ENCODE measurements around the gene FICD.

The FICD gene

GRCh38 chr12:108561852-108562347, 46.8 kb downstream of the FICD start:
- Histone ChIP-seq H3K27me3 (ENCODE audit: control insufficient read depth, insufficient read depth, low read length) (no peaks in the 10 kb centered on the region), H3K9ac (ENCODE audit: low read depth, low read length) (peak overlapping the region; percentile 88), H3K9me3 (ENCODE audit: control insufficient read depth, insufficient read depth, low read length) (no peaks in the 10 kb centered on the region), H3K4me3 (ENCODE audit: low read depth, low read length) (peak overlapping the region; percentile 99), H3K27ac (ENCODE audit: low read depth, low read length) (peak overlapping the region; percentile 94), H3K4me1 (ENCODE audit: control insufficient read depth, insufficient read depth, low read length) (peaks cover 8% of the 10 kb centered on the region), H3K36me3 (ENCODE audit: control insufficient read depth, insufficient read depth, low read length) (peaks cover 46% of the 10 kb centered on the region)

- Histone ChIP-seq H3K9me3 (ENCODE audit: control insufficient read depth, insufficient read depth, low read length) (no peaks in the 10 kb centered on the region), H3K9ac (ENCODE audit: low read depth, low read length) (peak within 1 kb of the TSS; percentile 88), H3K4me3 (ENCODE audit: low read depth, low read length) (peak within 1 kb of the TSS; percentile 99), H3K4me1 (ENCODE audit: control insufficient read depth, insufficient read depth, low read length) (peaks cover 8% of the 10 kb centered on the region), H3K27me3 (ENCODE audit: control insufficient read depth, insufficient read depth, low read length) (no peaks in the 10 kb centered on the region), H3K36me3 (ENCODE audit: control insufficient read depth, insufficient read depth, low read length) (peaks cover 50% of the 10 kb centered on the region), H3K27ac (ENCODE audit: low read depth, low read length) (peak within 1 kb of the TSS; percentile 94)
These were observed 47.5 kb downstream of the FICD start, which contains the start of gene ISCU for GRCh38 chr12:108562348-108563135. TSS of gene ISCU (plus strand) at chr12:108562596. CDS start at chr12:108562623, 27 bp downstream.

- Histone ChIP-seq H3K27ac (ENCODE audit: low read depth, low read length) (peak overlapping the region; percentile 76), H3K4me3 (ENCODE audit: low read depth, low read length) (peak overlapping the region; percentile 99), H3K4me1 (ENCODE audit: control insufficient read depth, insufficient read depth, low read length) (peaks cover 8% of the 10 kb centered on the region), H3K36me3 (ENCODE audit: control insufficient read depth, insufficient read depth, low read length) (peaks cover 51% of the 10 kb centered on the region), H3K9me3 (ENCODE audit: control insufficient read depth, insufficient read depth, low read length) (no peaks in the 10 kb centered on the region), H3K27me3 (ENCODE audit: control insufficient read depth, insufficient read depth, low read length) (no peaks in the 10 kb centered on the region), H3K9ac (ENCODE audit: low read depth, low read length) (peak overlapping the region; percentile 85)
These were observed 48.2 kb downstream of the FICD start for GRCh38 chr12:108563136-108563803.

- Histone ChIP-seq H3K9ac (ENCODE audit: low read depth, low read length) (no peak overlapping the region), H3K9me3 (ENCODE audit: control insufficient read depth, insufficient read depth, low read length) (no peaks in the 10 kb centered on the region), H3K27me3 (ENCODE audit: control insufficient read depth, insufficient read depth, low read length) (no peaks in the 10 kb centered on the region), H3K27ac (ENCODE audit: low read depth, low read length) (no peak overlapping the region), H3K4me3 (ENCODE audit: low read depth, low read length) (peak overlapping the region; percentile 99), H3K36me3 (ENCODE audit: control insufficient read depth, insufficient read depth, low read length) (peaks cover 54% of the 10 kb centered on the region), H3K4me1 (ENCODE audit: control insufficient read depth, insufficient read depth, low read length) (peaks cover 8% of the 10 kb centered on the region)
These were observed 48.7 kb downstream of the FICD start for GRCh38 chr12:108563804-108564151.

- H3K27ac ChIP-seq (ENCODE audit: low read depth, low read length) = no peak overlapping the region
- no peak overlapping the region for H3K4me3 ChIP-seq (ENCODE audit: low read depth, low read length)
- no peaks in the 10 kb centered on the region for H3K9me3 ChIP-seq (ENCODE audit: control insufficient read depth, insufficient read depth, low read length)
- no peak overlapping the region for H3K9ac ChIP-seq (ENCODE audit: low read depth, low read length)
- peaks cover 59% of the 10 kb centered on the region for H3K36me3 ChIP-seq (ENCODE audit: control insufficient read depth, insufficient read depth, low read length)
- peaks cover 3% of the 10 kb centered on the region; the same call in 1 of the 2 replicates for H3K4me1 ChIP-seq (ENCODE audit: control insufficient read depth, insufficient read depth, low read length)
- no peaks in the 10 kb centered on the region for H3K27me3 ChIP-seq (ENCODE audit: control insufficient read depth, insufficient read depth, low read length)
These were observed 49.6 kb downstream of the FICD start for GRCh38 chr12:108564724-108565123.

GRCh38 chr12:108565146-108565545, 50.1 kb downstream of the FICD start:
- Histone ChIP-seq H3K27me3 (ENCODE audit: control insufficient read depth, insufficient read depth, low read length) (no peaks in the 10 kb centered on the region), H3K27ac (ENCODE audit: low read depth, low read length) (no peak overlapping the region), H3K4me1 (ENCODE audit: control insufficient read depth, insufficient read depth, low read length) (no peaks in the 10 kb centered on the region), H3K4me3 (ENCODE audit: low read depth, low read length) (no peak overlapping the region), H3K9me3 (ENCODE audit: control insufficient read depth, insufficient read depth, low read length) (no peaks in the 10 kb centered on the region), H3K36me3 (ENCODE audit: control insufficient read depth, insufficient read depth, low read length) (peaks cover 60% of the 10 kb centered on the region), H3K9ac (ENCODE audit: low read depth, low read length) (no peak overlapping the region)

- peaks cover 60% of the 10 kb centered on the region for H3K36me3 ChIP-seq (ENCODE audit: control insufficient read depth, insufficient read depth, low read length)
These were observed 50.9 kb downstream of the FICD start for GRCh38 chr12:108565976-108566375.

GRCh38 chr12:108566452-108566851, 51.4 kb downstream of the FICD start:
- H3K36me3 ChIP-seq (ENCODE audit: control insufficient read depth, insufficient read depth, low read length) = peaks cover 60% of the 10 kb centered on the region
- no peak overlapping the region for H3K4me3 ChIP-seq (ENCODE audit: low read depth, low read length)
- no peak overlapping the region for H3K27ac ChIP-seq (ENCODE audit: low read depth, low read length)
- no peaks in the 10 kb centered on the region for H3K4me1 ChIP-seq (ENCODE audit: control insufficient read depth, insufficient read depth, low read length)
- no peak overlapping the region for H3K9ac ChIP-seq (ENCODE audit: low read depth, low read length)
- H3K9me3 ChIP-seq (ENCODE audit: control insufficient read depth, insufficient read depth, low read length) = no peaks in the 10 kb centered on the region
- H3K27me3 ChIP-seq (ENCODE audit: control insufficient read depth, insufficient read depth, low read length) = no peaks in the 10 kb centered on the region

More at GRCh38 chr12:108565976-108566375, 50.9 kb downstream of the FICD start:
- no peaks in the 10 kb centered on the region for H3K9me3 ChIP-seq (ENCODE audit: control insufficient read depth, insufficient read depth, low read length)
- H3K27ac ChIP-seq (ENCODE audit: low read depth, low read length) = no peak overlapping the region
- H3K4me3 ChIP-seq (ENCODE audit: low read depth, low read length) = no peak overlapping the region
- no peak overlapping the region for H3K9ac ChIP-seq (ENCODE audit: low read depth, low read length)
- H3K4me1 ChIP-seq (ENCODE audit: control insufficient read depth, insufficient read depth, low read length) = no peaks in the 10 kb centered on the region
- H3K27me3 ChIP-seq (ENCODE audit: control insufficient read depth, insufficient read depth, low read length) = no peaks in the 10 kb centered on the region

GRCh38 chr12:108567406-108568337, 52.6 kb downstream of the FICD start:
- Histone ChIP-seq H3K4me3 (ENCODE audit: low read depth, low read length) (no peak overlapping the region), H3K9me3 (ENCODE audit: control insufficient read depth, insufficient read depth, low read length) (no peaks in the 10 kb centered on the region), H3K36me3 (ENCODE audit: control insufficient read depth, insufficient read depth, low read length) (peaks cover 60% of the 10 kb centered on the region), H3K9ac (ENCODE audit: low read depth, low read length) (no peak overlapping the region), H3K4me1 (ENCODE audit: control insufficient read depth, insufficient read depth, low read length) (no peaks in the 10 kb centered on the region), H3K27me3 (ENCODE audit: control insufficient read depth, insufficient read depth, low read length) (no peaks in the 10 kb centered on the region), H3K27ac (ENCODE audit: low read depth, low read length) (no peak overlapping the region)

- Histone ChIP-seq H3K9me3 (ENCODE audit: control insufficient read depth, insufficient read depth, low read length) (no peaks in the 10 kb centered on the region), H3K9ac (ENCODE audit: low read depth, low read length) (no peak overlapping the region), H3K27ac (ENCODE audit: low read depth, low read length) (no peak overlapping the region), H3K27me3 (ENCODE audit: control insufficient read depth, insufficient read depth, low read length) (no peaks in the 10 kb centered on the region), H3K4me1 (ENCODE audit: control insufficient read depth, insufficient read depth, low read length) (no peaks in the 10 kb centered on the region), H3K36me3 (ENCODE audit: control insufficient read depth, insufficient read depth, low read length) (peaks cover 60% of the 10 kb centered on the region), H3K4me3 (ENCODE audit: low read depth, low read length) (no peak overlapping the region)
These were observed 53.5 kb downstream of the FICD start for GRCh38 chr12:108568338-108569154.
